NB4 (cell line): Measurements from ENCODE around the gene GPR35.

Experiments
- CTCF ChIP-seq: IDR thresholded peaks from one replicate; pipeline ENCODE4 v1.5.1; 2012; ENCODE audit warnings: low read depth, low read length
- POLR2A ChIP-seq: IDR thresholded peaks from 2 replicates; pipeline ENCODE4 v1.6.1; 2011; ENCODE audit warnings: mild to moderate bottlenecking; ENCODE audit not compliant: insufficient read length; ENCODE audit errors: extremely low read depth

DNA sequence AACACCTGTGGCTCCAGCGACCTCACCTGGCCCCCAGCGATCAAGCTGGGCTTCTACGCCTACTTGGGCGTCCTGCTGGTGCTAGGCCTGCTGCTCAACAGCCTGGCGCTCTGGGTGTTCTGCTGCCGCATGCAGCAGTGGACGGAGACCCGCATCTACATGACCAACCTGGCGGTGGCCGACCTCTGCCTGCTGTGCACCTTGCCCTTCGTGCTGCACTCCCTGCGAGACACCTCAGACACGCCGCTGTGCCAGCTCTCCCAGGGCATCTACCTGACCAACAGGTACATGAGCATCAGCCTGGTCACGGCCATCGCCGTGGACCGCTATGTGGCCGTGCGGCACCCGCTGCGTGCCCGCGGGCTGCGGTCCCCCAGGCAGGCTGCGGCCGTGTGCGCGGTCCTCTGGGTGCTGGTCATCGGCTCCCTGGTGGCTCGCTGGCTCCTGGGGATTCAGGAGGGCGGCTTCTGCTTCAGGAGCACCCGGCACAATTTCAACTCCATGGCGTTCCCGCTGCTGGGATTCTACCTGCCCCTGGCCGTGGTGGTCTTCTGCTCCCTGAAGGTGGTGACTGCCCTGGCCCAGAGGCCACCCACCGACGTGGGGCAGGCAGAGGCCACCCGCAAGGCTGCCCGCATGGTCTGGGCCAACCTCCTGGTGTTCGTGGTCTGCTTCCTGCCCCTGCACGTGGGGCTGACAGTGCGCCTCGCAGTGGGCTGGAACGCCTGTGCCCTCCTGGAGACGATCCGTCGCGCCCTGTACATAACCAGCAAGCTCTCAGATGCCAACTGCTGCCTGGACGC, 4.9 kb downstream of the GPR35 start:
- TF ChIP-seq CTCF (no peak), POLR2A (no peak)
